IPS DF 6.9 (cell line): ENCODE data around the gene VWA8.
"Not testable (repeated sequence)": the region's sequence is repeated elsewhere in the genome, so short reads cannot be mapped to it uniquely, and the experiment has no call there.

ENCODE experiments used
- DNase-seq: peaks from one replicate; pipeline ENCODE4 v3.0.0-alpha.2; 2013; ENCODE audit warnings: low read depth, low spot score
- H3K27ac ChIP-seq: one replicate; pipeline ENCODE4 v1.5.1; 2013; ENCODE audit warnings: low read length, control low read depth
- H3K27me3 ChIP-seq: 2 replicates; pipeline ENCODE4 v1.6.1; 2013; ENCODE audit warnings: mild to moderate bottlenecking, low read length; ENCODE audit not compliant: control insufficient read depth, insufficient read depth
- H3K36me3 ChIP-seq: 2 replicates; pipeline ENCODE4 v1.6.1; 2013; ENCODE audit warnings: low read length; ENCODE audit not compliant: control insufficient read depth, insufficient read depth
- H3K4me1 ChIP-seq: 2 replicates; pipeline ENCODE4 v1.6.1; 2013; ENCODE audit warnings: low read length; ENCODE audit not compliant: control insufficient read depth, insufficient read depth
- H3K4me3 ChIP-seq: 2 replicates; pipeline ENCODE4 v1.5.1; 2013; ENCODE audit warnings: mild to moderate bottlenecking, low read length
- H3K9me3 ChIP-seq: 2 replicates; pipeline ENCODE4 v1.6.1; 2013; ENCODE audit warnings: low read length, inconsistent platforms; ENCODE audit not compliant: control insufficient read depth, insufficient read depth
- WGBS: extraction: QIAGEN DNeasy Blood & Tissue Kit; methylation state at CpG from one replicate; pipeline ENCODE4 v1.1.7; 2013; ENCODE audit warnings: mixed read lengths, missing lambda C conversion rate; ENCODE audit not compliant: insufficient read length, insufficient coverage; 5-methylcytosine and 5-hydroxymethylcytosine counted together

VWA8 gene

GRCh38 chr13:41930154-41930553 lies 30.8 kb downstream of the VWA8 start:
- H3K36me3 ChIP-seq: no peaks in the 10 kb centered on the region
- H3K27me3 ChIP-seq: no peaks in the 10 kb centered on the region
- no peak for DNase-seq
- H3K4me1 ChIP-seq: no peaks in the 10 kb centered on the region
- WGBS: no CpG with 5 or more reads among the region's 5 CpGs
- H3K27ac ChIP-seq: no peak overlapping the region
- H3K9me3 ChIP-seq: no peaks in the 10 kb centered on the region
- no peak overlapping the region for H3K4me3 ChIP-seq

- no peak overlapping the region for H3K4me3 ChIP-seq
- no peaks in the 10 kb centered on the region for H3K27me3 ChIP-seq
- H3K27ac ChIP-seq: no peak overlapping the region
- no peaks in the 10 kb centered on the region for H3K4me1 ChIP-seq
- H3K9me3 ChIP-seq: no peaks in the 10 kb centered on the region
- DNase-seq: no peak
- WGBS: no CpG with 5 or more reads among the region's 2 CpGs
- no peaks in the 10 kb centered on the region for H3K36me3 ChIP-seq
Measured at GRCh38 chr13:41928323-41928722, 32.6 kb downstream of the VWA8 start.

- H3K36me3 ChIP-seq: no peaks in the 10 kb centered on the region
- no peaks in the 10 kb centered on the region for H3K4me1 ChIP-seq
- no peak overlapping the region for H3K27ac ChIP-seq
- no peaks in the 10 kb centered on the region for H3K27me3 ChIP-seq
- no peaks in the 10 kb centered on the region for H3K9me3 ChIP-seq
- DNase-seq: no peak
- H3K4me3 ChIP-seq: no peak overlapping the region
- no CpG with 5 or more reads among the region's 2 CpGs for WGBS
Measured at GRCh38 chr13:41925014-41925413, 35.9 kb downstream of the VWA8 start.

GRCh38 chr13:41922894-41923293 lies 38.0 kb downstream of the VWA8 start:
- not testable (repeated sequence) for H3K27me3 ChIP-seq, DNase-seq, H3K9me3 ChIP-seq, H3K27ac ChIP-seq, H3K4me1 ChIP-seq, H3K36me3 ChIP-seq, H3K4me3 ChIP-seq
- no CpG with 5 or more reads among the region's 4 CpGs for WGBS

GRCh38 chr13:41919741-41920487 lies 41.0 kb downstream of the VWA8 start:
- Histone ChIP-seq H3K4me3 (no peak overlapping the region), H3K36me3 (no peaks in the 10 kb centered on the region), H3K9me3 (no peaks in the 10 kb centered on the region; the same call in 1 of the 2 replicates), H3K27ac (no peak overlapping the region), H3K4me1 (no peaks in the 10 kb centered on the region), H3K27me3 (no peaks in the 10 kb centered on the region)
- no CpG with 5 or more reads among the region's 5 CpGs for WGBS
- DNase-seq: no peak

- DNase-seq: no peak
- Histone ChIP-seq H3K4me3 (no peak overlapping the region), H3K36me3 (no peaks in the 10 kb centered on the region), H3K9me3 (no peaks in the 10 kb centered on the region; the same call in 1 of the 2 replicates), H3K27ac (no peak overlapping the region), H3K27me3 (no peaks in the 10 kb centered on the region), H3K4me1 (no peaks in the 10 kb centered on the region)
- WGBS: no CpG with 5 or more reads among the region's 3 CpGs
Measured at GRCh38 chr13:41919031-41919740, 41.7 kb downstream of the VWA8 start.

- Histone ChIP-seq H3K4me3 (no peak overlapping the region), H3K9me3 (no peaks in the 10 kb centered on the region; the same call in 1 of the 2 replicates), H3K27ac (no peak overlapping the region), H3K27me3 (no peaks in the 10 kb centered on the region), H3K36me3 (no peaks in the 10 kb centered on the region), H3K4me1 (no peaks in the 10 kb centered on the region)
- no CpG with 5 or more reads among the region's 1 CpG for WGBS
- no peak for DNase-seq
Measured at GRCh38 chr13:41917641-41918040, 43.3 kb downstream of the VWA8 start.

GRCh38 chr13:41916173-41916954 lies 44.5 kb downstream of the VWA8 start:
- Histone ChIP-seq H3K27ac (no peak overlapping the region), H3K4me3 (no peak overlapping the region), H3K9me3 (no peaks in the 10 kb centered on the region; the same call in 1 of the 2 replicates), H3K36me3 (no peaks in the 10 kb centered on the region), H3K27me3 (no peaks in the 10 kb centered on the region), H3K4me1 (no peaks in the 10 kb centered on the region)
- WGBS: no CpG with 5 or more reads among the region's 5 CpGs
- DNase-seq: no peak

- Histone ChIP-seq H3K36me3 (no peaks in the 10 kb centered on the region), H3K9me3 (no peaks in the 10 kb centered on the region; the same call in 1 of the 2 replicates), H3K4me1 (no peaks in the 10 kb centered on the region), H3K27me3 (no peaks in the 10 kb centered on the region), H3K27ac (no peak overlapping the region), H3K4me3 (no peak overlapping the region)
- no peak for DNase-seq
Measured at GRCh38 chr13:41915081-41915480, 45.8 kb downstream of the VWA8 start.

- Histone ChIP-seq H3K9me3 (no peaks in the 10 kb centered on the region; the same call in 1 of the 2 replicates), H3K27me3 (no peaks in the 10 kb centered on the region), H3K4me1 (no peaks in the 10 kb centered on the region), H3K4me3 (no peak overlapping the region), H3K27ac (no peak overlapping the region), H3K36me3 (no peaks in the 10 kb centered on the region)
- DNase-seq: no peak
Measured at GRCh38 chr13:41914552-41914951, 46.4 kb downstream of the VWA8 start.
